HG03439 (cell line): ENCODE results near the gene SOCS2.
A peak's percentile ranks its signal among the peaks of the same experiment; 100 is the strongest.
"Not testable (repeated sequence)": the region's sequence is repeated elsewhere in the genome, so short reads cannot be mapped to it uniquely, and the experiment has no call there.

Source experiments
- ATAC-seq: cut with Tn5 transposase; IDR thresholded peaks from one replicate; pipeline ENCODE4 v1.9.1; 2021; ENCODE audit warnings: mild to moderate bottlenecking, moderate library complexity; ENCODE audit not compliant: unreplicated experiment

Gene SOCS2

GRCh38 chr12:93592641-93593406 lies 20.3 kb downstream of the SOCS2 start:
- ATAC-seq = no peak

GRCh38 chr12:93593843-93594242 lies 21.4 kb downstream of the SOCS2 start:
- no peak for ATAC-seq

GRCh38 chr12:93594766-93595311 lies 22.4 kb downstream of the SOCS2 start:
- ATAC-seq = no peak

DNA sequence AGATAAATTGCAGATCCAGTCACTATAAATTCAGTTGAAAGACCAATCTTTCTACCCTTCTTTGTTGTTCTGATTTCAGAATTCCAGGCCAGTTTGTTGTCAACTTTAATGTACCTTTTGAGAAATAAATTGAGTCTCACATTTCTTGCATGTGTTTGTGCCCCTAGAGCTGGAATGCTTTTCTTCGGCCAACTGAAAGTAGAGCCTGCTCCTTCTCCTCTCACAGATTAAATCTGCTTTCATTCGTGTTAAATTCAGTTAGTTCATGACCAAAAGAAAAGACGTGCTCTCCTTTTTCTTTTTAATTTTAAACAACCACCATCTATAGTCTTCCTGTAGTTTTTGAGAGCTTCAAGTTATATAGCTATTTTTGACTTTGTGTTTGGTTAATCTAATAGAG lies 22.9 kb downstream of the SOCS2 start:
- ATAC-seq = no peak

DNA sequence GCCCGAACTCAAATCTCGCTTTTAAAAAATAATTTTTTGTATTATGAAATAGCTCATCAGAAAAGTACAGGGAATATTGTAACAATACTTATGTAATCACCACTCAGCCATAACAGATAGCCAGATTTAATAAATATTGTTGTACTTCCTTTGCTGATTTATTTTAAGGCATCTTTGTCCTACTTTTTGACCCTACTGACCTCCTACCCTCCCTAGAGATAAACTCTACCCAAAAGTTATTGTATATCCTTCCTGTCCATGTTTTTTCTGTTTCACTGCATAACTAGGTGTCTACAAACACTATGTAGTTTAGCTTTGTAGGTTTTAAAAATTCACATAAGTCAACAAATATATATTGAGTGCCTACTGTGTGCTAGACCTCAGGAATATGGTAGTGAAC lies 25.1 kb downstream of the SOCS2 start:
- no peak for ATAC-seq

- ATAC-seq = no peak
These were observed 26.7 kb downstream of the SOCS2 start for GRCh38 chr12:93599192-93599591.

- no peak for ATAC-seq
These were observed 29.1 kb downstream of the SOCS2 start for GRCh38 chr12:93601591-93601990.

- ATAC-seq = no peak
These were observed 30.6 kb downstream of the SOCS2 start for GRCh38 chr12:93602897-93603668.

GRCh38 chr12:93603762-93604161 lies 31.3 kb downstream of the SOCS2 start:
- ATAC-seq = no peak

DNA sequence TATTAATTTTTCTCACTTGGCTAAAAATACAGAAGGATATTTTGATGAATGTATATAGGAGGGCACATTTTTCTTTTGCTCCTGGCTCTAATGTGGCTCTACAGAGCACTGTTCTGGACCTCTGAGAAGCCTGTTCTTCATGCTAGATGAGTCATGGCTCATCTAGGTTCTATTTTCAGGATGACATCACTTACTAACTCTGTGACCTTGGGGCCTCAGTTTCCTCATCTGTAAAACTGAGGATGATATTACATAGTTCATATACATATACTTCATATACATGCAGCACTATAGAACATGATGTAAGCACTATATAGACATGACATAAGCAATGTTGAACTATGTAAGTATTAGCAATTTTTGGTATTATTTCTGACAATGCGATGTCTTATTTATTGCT lies 35.8 kb downstream of the SOCS2 start:
- no peak for ATAC-seq

DNA sequence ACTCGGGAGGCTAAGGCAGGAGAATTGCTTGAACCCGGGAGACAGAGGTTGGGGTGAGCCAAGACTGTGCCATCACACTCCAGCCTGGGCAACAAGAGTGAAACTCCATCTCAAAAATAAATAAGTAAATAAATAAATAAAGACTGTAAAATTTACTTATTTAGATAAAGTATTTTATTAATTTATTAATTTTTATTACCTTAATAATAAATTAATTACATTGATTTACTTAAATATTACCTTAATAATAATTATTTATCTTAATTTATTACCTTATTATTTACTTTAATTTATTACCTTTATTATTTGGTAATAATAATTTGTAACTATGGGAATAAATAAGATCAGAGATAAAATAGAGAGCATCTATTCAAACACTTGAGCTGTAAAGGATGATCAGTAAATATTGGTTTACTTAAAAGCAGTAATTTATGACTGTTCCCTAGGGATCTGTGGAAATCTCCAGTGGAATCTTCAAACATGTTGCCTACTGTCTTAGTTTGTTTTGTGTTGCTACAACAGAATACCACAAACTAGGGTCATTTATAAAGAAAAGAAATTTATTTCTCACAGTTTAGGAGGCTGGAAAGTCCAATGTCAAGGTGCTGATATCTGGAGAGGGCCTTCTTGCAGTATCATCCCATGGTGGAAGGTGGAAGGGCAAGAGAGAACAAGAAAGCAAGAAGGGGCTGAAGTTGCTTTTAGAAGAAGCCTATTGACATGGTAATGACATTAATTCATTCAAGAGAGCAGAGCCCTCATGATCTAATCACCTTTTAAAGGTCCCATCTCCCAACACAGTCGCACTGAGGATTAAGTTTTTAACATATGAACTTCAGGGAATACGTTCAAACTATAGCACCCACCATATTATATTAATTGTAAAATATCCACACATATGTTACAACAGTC lies 37.1 kb downstream of the SOCS2 start:
- ATAC-seq = no peak

DNA sequence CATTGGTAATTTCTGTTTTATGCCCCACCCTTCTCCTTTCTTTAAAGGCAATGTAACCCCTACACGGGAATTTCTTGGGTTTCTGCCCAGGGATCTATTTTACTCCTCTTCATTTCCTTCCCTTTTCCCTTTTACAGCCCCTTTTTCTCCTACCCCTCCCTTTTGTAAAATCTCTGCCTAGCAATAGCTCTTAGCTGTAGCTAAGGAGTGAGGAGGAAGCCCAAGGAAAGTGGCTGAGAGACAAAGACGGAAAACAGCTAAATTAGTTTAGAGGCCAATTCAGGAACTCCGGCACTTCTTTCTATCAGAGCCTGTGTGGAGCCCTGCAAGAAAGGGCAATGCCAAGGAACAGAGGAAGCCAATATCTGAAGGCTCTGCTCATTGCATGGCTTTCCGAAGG lies 40.3 kb downstream of the SOCS2 start:
- no peak for ATAC-seq

DNA sequence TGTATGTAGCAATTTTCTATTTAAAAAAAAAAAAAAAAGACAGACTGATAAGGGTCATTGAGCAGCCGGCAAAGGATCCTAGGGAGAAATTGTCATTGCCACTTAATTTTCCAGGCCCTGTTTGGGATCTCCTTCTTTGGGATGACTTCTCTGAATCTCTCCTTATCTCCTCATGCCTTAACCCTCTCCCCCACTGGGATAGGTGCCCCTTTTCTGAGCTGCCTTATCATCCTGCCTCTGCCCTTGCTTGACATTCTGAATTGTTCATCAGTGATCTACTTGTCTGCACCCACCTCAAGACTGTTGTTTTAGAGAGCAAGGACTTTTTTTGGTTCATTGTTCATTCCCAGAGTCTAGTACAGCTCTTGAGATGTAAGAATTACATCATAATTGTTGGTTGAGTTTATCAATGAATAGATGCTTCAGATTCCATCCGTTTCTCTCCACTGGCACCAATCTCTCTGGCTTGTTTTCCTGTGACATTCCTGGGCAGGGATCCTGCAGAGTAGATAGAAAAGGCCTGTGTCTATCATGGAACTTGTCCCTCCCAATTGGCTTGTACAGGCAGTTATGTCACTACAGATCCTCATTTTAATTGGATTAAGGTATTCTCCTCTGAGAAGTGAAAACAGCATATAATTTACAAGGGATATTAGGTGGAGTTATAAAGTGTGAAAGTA lies 42.6 kb downstream of the SOCS2 start:
- no peak for ATAC-seq

DNA sequence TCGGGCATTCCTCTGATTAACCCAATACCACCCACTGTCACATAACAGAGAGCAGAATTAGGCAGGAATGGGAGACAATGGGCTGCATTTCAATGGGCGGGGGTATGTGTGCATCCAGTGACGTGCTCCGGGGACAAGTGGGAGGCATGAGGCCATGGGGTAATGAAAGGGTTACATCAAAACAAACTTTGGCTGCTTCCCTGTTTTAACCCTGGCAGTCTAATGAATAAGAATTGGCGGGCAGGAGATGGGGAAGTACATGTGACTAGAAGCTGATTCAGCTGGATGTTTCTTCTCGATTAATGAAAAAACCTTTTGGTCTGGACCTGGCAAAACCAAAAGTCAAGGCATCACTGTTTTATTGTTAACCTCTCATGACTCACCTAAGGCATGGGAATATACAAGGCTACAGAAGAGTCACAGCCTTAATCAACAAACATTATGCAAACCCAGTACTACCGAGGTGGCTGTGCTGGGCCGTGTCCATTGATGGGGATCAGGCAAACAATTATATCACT lies 44.2 kb downstream of the SOCS2 start:
- ATAC-seq = no peak

DNA sequence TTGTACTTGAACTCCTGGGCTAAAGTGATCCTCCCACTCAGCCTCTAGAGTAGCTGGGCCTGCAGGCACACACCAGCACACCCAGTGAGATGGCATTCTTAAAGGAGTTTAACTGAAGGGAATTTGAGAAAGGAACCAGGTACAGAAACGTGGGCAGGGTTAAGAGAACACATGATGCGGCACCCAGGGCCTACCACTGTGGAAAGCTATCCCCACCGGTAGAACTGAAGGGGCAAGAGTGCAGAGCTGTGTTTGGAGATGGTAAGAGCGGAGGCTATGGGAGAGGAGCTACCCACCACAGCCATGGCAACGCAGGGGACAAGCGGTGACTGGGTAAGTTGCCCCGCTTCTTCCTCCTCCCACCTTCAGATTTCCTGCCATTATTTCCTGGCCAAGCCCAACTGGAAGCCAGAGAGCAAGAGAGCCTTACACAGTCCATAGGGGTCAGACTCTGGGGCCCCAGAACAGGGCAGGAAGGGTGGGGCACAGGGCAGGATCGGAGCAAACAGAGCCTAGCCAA lies 46.5 kb downstream of the SOCS2 start:
- no peak for ATAC-seq

- ATAC-seq = no peak
These were observed 49.5 kb downstream of the SOCS2 start for GRCh38 chr12:93621986-93622385.

DNA sequence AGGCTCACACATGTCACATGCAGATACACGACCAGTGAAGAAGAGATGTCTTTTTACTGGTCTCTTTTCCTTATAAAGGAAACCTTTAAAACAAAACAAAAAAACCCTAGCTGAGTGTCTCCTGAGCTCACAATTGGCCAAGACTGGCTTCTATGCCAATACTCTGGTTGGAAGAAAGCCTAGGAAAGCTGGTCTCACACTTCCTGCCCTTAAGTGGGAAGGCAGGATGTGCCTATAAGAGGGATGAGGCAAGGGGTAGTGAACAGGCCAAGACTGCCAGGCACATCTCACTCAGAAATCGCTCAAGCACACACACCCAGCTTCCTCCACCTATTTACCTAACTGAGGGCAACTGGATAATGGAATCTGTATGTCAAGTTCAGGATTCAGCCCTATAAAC lies 50.0 kb downstream of the SOCS2 start:
- ATAC-seq = no peak

DNA sequence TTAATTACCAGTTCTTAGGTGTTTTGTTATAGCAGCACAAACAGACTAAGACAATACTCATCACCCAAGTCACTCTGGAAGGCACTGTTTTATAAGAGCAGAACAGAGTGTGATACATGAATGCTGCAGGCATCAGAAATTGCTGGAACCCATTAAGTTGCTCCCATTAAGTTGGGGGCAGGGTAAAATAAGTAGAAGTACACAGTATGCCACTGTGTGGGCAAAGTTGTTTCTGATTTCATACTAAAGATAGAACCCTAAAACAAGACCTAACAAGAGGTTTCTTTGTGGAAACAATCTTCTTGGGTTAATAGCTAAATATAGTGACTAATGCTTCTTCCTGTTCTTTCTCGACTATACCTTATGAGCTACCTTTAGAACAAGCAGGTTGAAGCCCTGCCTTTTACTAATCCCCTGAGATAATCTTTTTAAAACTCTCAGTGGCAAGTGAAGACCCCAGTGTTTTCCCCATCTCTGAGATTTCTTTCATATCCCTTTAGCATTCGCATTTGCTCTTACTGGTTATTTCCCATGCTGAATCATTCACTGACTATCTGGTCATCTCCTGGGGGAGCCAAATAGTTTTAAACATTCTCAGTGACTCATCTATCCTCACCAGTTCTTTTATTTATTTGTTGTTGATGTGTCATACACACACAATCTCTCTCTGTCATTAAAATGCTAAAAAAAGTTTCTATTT lies 52.3 kb downstream of the SOCS2 start:
- ATAC-seq = peak; percentile 80

DNA sequence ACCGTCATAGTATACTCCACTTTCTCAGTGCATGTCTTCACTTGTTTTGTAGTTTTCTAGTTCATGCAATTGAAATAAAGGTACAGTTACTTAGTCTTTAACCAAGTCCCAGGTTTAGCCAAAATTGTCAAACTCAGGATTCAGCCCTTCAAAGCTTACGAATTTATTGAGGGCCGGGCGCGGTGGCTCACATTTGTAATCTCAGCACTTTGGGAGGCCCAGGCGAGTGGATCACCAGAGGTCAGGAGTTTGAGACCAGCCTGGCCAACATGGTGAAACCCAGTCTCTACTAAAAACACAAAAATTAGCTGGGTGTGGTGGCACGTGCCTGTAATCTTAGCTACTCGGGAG lies 52.8 kb downstream of the SOCS2 start:
- ATAC-seq = not testable (repeated sequence)

GRCh38 chr12:93626160-93626559 lies 53.7 kb downstream of the SOCS2 start:
- ATAC-seq = no peak
